Skeletal muscle tissue (tissue), 4 donors: ENCODE results near the gene PTPRA. TPM values are rescaled to one million over a fixed set of nuclear protein-coding genes. Genes with fewer than 3 reads are reported as not detected.
A peak's percentile ranks its signal among the peaks of the same experiment; 100 is the strongest.

Source experiments
- H3K27ac ChIP-seq: one replicate; pipeline ENCODE4 v1.7.0; 2013; ENCODE audit warnings: mild to moderate bottlenecking, low read depth, low read length, inconsistent platforms
- H3K27me3 ChIP-seq, 3 donors: one replicate each; pipeline ENCODE4 v1.7.0; 2013; ENCODE audit warnings: low read length in 3 of 3; ENCODE audit not compliant: control insufficient read depth in 3 of 3, insufficient read depth in 3 of 3
- H3K36me3 ChIP-seq, 3 donors: one replicate each; pipeline ENCODE4 v1.7.0; 2013; ENCODE audit warnings: low read length in 3 of 3; ENCODE audit not compliant: control insufficient read depth in 3 of 3, insufficient read depth in 3 of 3
- H3K4me1 ChIP-seq, 3 donors: one replicate each; pipeline ENCODE4 v1.7.0; 2013; ENCODE audit warnings: low read length in 3 of 3, mild to moderate bottlenecking in 3 of 3; ENCODE audit not compliant: control insufficient read depth in 3 of 3, insufficient read depth in 3 of 3
- H3K4me3 ChIP-seq, 3 donors: one replicate each; pipeline ENCODE4 v1.7.0; 2013; ENCODE audit warnings: low read length in 3 of 3
- H3K9ac ChIP-seq, 3 donors: one replicate each; pipeline ENCODE4 v1.7.0; 2013; ENCODE audit warnings: low read length in 3 of 3, mild to moderate bottlenecking in 3 of 3, moderate library complexity in 2 of 3, low read depth in 1 of 3
- H3K9me3 ChIP-seq, 3 donors: one replicate each; pipeline ENCODE4 v1.7.0; 2013; ENCODE audit warnings: low read length in 3 of 3; ENCODE audit not compliant: control insufficient read depth in 3 of 3
- total RNA-seq: library from RNA; depleted of rRNA; stranded (reverse); fragments of >200 nt; gene quantifications from one replicate; pipeline ENCODE4 v1.2.3, GENCODE V29; 2014
- donor health status: Osteomylitis.

Gene PTPRA
- total RNA-seq, 1 donor from 2014 or later = 93.4 TPM

- H3K27me3 ChIP-seq = no peaks in the 10 kb centered on the region
- no peaks in the 10 kb centered on the region for H3K9me3 ChIP-seq
- H3K4me1 ChIP-seq = no peaks in the 10 kb centered on the region
- peaks cover 0 to 6% (median 6%) of the 10 kb centered on the region in 3 donors for H3K36me3 ChIP-seq
- no peak overlapping the region for H3K9ac ChIP-seq
- H3K27ac ChIP-seq = no peak overlapping the region
- H3K4me3 ChIP-seq = no peak overlapping the region
Measured at GRCh38 chr20:2981646-2982045, 108.4 kb downstream of the PTPRA start.

- Histone ChIP-seq H3K9me3 (no peaks in the 10 kb centered on the region), H3K9ac (no peak overlapping the region), H3K4me1 (no peaks in the 10 kb centered on the region), H3K36me3 (peaks cover 12 to 23% (median 20%) of the 10 kb centered on the region in 3 donors), H3K27me3 (no peaks in the 10 kb centered on the region), H3K27ac (no peak overlapping the region), H3K4me3 (no peak overlapping the region)
Measured at GRCh38 chr20:2983508-2983907, 110.2 kb downstream of the PTPRA start.

GRCh38 chr20:2984028-2984501, 110.8 kb downstream of the PTPRA start:
- Histone ChIP-seq H3K27me3 (no peaks in the 10 kb centered on the region), H3K4me3 (no peak overlapping the region), H3K9me3 (no peaks in the 10 kb centered on the region), H3K27ac (no peak overlapping the region), H3K36me3 (peaks cover 17 to 29% (median 26%) of the 10 kb centered on the region in 3 donors), H3K9ac (no peak overlapping the region), H3K4me1 (no peaks in the 10 kb centered on the region)

GRCh38 chr20:2984956-2985661, 111.8 kb downstream of the PTPRA start:
- Histone ChIP-seq H3K9ac (no peak overlapping the region), H3K36me3 (peaks cover 23 to 37% (median 35%) of the 10 kb centered on the region in 3 donors), H3K27me3 (no peaks in the 10 kb centered on the region), H3K9me3 (no peaks in the 10 kb centered on the region), H3K4me1 (no peaks in the 10 kb centered on the region), H3K27ac (no peak overlapping the region), H3K4me3 (no peak overlapping the region)

GRCh38 chr20:2986466-2986865, 113.2 kb downstream of the PTPRA start:
- Histone ChIP-seq H3K9ac (no peak overlapping the region), H3K27ac (no peak overlapping the region), H3K4me1 (no peaks in the 10 kb centered on the region), H3K36me3 (peaks cover 26 to 48% (median 48%) of the 10 kb centered on the region in 3 donors), H3K27me3 (no peaks in the 10 kb centered on the region), H3K9me3 (no peaks in the 10 kb centered on the region), H3K4me3 (no peak overlapping the region)

DNA sequence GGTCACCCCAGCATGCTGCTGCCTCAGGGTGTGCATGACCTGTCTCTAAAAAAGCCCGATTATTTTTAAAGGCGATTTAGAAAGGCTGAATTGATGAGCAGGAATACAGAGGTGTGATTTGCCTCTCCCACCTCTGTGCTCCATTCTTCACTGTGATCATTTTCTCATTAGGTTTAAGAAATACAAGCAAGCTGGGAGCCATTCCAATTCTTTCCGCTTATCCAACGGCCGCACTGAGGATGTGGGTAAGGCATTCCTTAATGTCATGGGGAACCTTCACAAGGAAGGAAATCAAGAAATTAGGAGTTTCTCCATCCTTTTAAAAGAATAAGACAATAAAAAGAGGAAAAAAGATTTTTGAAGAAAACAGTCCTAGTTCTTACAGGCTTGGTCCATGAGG, 114.6 kb downstream of the PTPRA start:
- Histone ChIP-seq H3K27ac (no peak overlapping the region), H3K9me3 (no peaks in the 10 kb centered on the region), H3K4me3 (no peak overlapping the region), H3K36me3 (peaks cover 32 to 57% (median 56%) of the 10 kb centered on the region in 3 donors), H3K4me1 (no peaks in the 10 kb centered on the region), H3K9ac (no peak overlapping the region), H3K27me3 (no peaks in the 10 kb centered on the region)

GRCh38 chr20:2991532-2991931, 118.3 kb downstream of the PTPRA start:
- peaks cover 42 to 81% (median 76%) of the 10 kb centered on the region in 3 donors for H3K36me3 ChIP-seq
- H3K9ac ChIP-seq = no peak overlapping the region
- no peaks in the 10 kb centered on the region for H3K9me3 ChIP-seq
- no peak overlapping the region for H3K27ac ChIP-seq
- no peak overlapping the region for H3K4me3 ChIP-seq
- no peaks in the 10 kb centered on the region for H3K27me3 ChIP-seq
- H3K4me1 ChIP-seq = no peaks in the 10 kb centered on the region

DNA sequence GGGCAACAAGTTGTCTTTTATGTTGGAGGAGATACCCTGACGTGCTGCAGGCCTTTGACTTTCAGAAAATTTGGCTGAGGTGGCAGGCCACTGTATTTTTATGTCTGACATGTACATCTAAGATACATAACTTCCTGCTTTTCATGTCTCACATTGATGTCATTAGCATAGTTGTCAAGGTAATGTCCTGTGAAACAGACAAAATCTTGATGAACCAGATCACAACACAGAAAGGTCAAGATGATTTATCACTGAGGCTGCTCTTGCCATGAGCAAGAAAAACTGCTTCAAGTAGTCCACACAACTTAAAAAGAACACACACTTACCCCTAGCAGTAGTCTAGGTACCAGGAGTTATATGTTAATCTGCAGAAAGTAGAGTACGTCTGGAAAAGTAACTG, 120.0 kb downstream of the PTPRA start:
- Histone ChIP-seq H3K9ac (no peak overlapping the region), H3K27ac (no peak overlapping the region), H3K4me3 (no peak overlapping the region), H3K4me1 (no peaks in the 10 kb centered on the region), H3K36me3 (peaks cover 32 to 65% (median 63%) of the 10 kb centered on the region in 3 donors), H3K9me3 (no peaks in the 10 kb centered on the region), H3K27me3 (no peaks in the 10 kb centered on the region)

DNA sequence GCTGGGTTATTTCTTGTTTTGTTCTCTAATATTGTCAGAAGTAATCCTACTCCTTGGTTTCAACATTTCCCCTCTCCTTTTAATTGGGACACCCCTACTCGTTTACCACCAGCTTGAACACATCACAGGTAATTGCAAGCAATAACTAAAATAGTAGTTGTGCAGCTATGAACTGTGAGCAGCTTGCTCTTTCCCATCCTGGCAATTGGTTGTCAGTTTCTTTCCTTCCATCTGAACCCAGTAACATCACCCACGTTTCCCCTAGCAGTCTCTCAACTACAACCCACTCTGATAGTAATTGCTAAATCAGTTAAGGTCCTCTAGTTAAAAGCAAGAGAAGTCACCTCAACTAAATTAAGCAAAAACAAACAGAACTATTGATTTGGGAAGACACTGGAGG, 122.5 kb downstream of the PTPRA start:
- H3K27ac ChIP-seq = no peak overlapping the region
- no peaks in the 10 kb centered on the region for H3K27me3 ChIP-seq
- no peaks in the 10 kb centered on the region for H3K9me3 ChIP-seq
- H3K4me3 ChIP-seq = no peak overlapping the region
- H3K36me3 ChIP-seq = peaks cover 17 to 43% (median 40%) of the 10 kb centered on the region in 3 donors
- H3K4me1 ChIP-seq = no peaks in the 10 kb centered on the region
- peak overlapping the region in 1 of 3 donors; percentile 12 for H3K9ac ChIP-seq

DNA sequence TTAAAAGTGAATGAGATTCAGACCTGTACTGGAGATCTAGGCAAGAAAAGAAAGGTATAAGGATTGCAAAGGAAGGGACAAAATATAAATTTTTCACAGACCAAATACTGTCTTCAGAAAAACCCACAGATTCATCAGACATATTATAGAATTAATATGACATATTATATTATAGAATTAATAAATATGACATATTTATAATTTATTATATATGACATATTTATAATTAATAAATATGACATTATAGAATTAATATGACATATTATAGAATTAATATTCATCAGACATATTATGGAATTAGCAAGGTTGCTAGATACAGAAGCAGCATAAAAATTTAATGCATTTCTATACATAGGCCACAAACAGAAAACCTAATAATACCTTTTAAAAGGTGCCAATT, 125.4 kb downstream of the PTPRA start:
- no peaks in the 10 kb centered on the region for H3K27me3 ChIP-seq
- no peaks in the 10 kb centered on the region for H3K4me1 ChIP-seq
- H3K9me3 ChIP-seq = no peaks in the 10 kb centered on the region
- H3K4me3 ChIP-seq = no peak overlapping the region
- H3K9ac ChIP-seq = no peak overlapping the region
- H3K36me3 ChIP-seq = peaks cover 6 to 21% (median 19%) of the 10 kb centered on the region in 3 donors
- no peak overlapping the region for H3K27ac ChIP-seq
